ENCODE data around the gene FASTK.

FASTK gene

GRCh38 chr7:151123158-151123821, 42.7 kb upstream of the FASTK start:
- TF ChIP-seq CTCF (IDR thresholded peaks at IDR 0.05; ENCODE audit: control insufficient read depth, insufficient read depth, low read depth, low read length, missing control alignments): no peak
- no peak for DNase-seq (ENCODE audit: low read depth)
- H3K4me3 ChIP-seq (ENCODE audit: control insufficient read depth, low read depth, low read length): no peak overlapping the region

DNA sequence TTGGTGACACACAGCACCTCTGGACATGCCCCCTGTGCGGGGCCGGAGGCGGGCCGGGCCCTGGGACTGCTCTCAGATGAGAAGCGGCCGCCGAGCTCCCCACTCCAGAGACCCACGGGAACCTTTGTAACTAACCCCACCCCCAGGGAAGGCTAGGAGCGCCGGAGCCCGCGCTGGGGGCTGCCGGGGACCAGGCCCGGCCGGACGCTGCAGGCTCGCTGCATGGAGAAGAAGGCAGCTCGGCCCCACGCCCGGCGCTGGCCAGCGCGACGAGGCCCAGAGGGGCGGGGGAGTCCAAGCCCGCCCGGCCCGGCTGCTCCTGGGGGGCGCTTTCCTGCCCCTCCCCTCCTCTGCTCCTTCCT, 42.2 kb upstream of the FASTK start:
- no peak for TF ChIP-seq CTCF (IDR thresholded peaks at IDR 0.05; ENCODE audit: control insufficient read depth, insufficient read depth, low read depth, low read length, missing control alignments)
- DNase-seq (ENCODE audit: low read depth): no peak
- H3K4me3 ChIP-seq (ENCODE audit: control insufficient read depth, low read depth, low read length): no peak overlapping the region

DNA sequence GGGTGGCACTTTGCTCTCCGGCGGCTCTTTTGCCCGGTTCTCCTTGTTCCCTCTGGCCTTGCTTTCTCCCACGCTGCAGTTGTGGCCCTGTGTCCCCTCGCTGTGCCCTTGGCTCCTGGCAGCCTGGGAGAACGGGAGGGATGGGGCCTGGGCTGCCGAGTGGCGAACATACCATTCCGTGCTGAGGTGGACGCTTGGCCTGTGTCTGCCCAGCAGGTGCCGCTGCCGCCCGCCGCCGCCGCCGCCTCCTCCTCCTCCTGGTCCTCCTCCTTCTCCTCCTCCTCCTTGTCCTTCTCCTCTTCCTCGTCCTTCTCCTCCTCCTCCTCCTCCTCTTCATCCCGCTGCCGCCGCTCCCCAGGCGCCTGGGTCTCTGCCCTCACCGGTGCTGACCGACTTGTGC, 41.7 kb upstream of the FASTK start:
- no peak for TF ChIP-seq CTCF (IDR thresholded peaks at IDR 0.05; ENCODE audit: control insufficient read depth, insufficient read depth, low read depth, low read length, missing control alignments)
- no peak overlapping the region for H3K4me3 ChIP-seq (ENCODE audit: control insufficient read depth, low read depth, low read length)
- DNase-seq (ENCODE audit: low read depth): no peak

GRCh38 chr7:151121380-151122170, 41.0 kb upstream of the FASTK start:
- H3K4me3 ChIP-seq (ENCODE audit: control insufficient read depth, low read depth, low read length): no peak overlapping the region
- DNase-seq (ENCODE audit: low read depth): no peak
- no peak for TF ChIP-seq CTCF (IDR thresholded peaks at IDR 0.05; ENCODE audit: control insufficient read depth, insufficient read depth, low read depth, low read length, missing control alignments)

DNA sequence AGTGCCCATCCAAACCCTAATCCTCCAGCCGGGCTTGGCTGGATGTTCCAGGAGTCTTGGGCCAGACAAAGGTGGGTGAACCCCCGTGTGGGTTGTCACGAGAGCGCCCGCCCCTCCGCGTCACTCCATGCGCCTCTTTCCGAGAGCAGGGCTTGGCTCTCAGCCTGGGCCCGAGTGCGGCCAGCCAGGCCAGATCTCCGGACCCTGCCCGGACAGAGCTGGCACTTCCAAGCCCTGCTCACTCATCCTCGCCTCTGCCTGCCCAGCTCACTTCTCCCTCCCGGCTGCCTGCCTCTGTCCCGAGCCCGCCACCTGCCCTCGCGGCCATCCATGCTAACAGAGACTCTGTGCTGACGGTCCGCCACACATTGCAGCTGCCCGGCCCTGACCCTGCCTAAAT, 40.3 kb upstream of the FASTK start:
- TF ChIP-seq CTCF (IDR thresholded peaks at IDR 0.05; ENCODE audit: control insufficient read depth, insufficient read depth, low read depth, low read length, missing control alignments): no peak
- DNase-seq (ENCODE audit: low read depth): no peak
- no peak overlapping the region for H3K4me3 ChIP-seq (ENCODE audit: control insufficient read depth, low read depth, low read length)

- TF ChIP-seq CTCF (IDR thresholded peaks at IDR 0.05; ENCODE audit: control insufficient read depth, insufficient read depth, low read depth, low read length, missing control alignments): no peak
- no peak for DNase-seq (ENCODE audit: low read depth)
Measured at GRCh38 chr7:151119902-151120301, 39.3 kb upstream of the FASTK start.

More at GRCh38 chr7:151119902-151120301, 39.3 kb upstream of the FASTK start:
- H3K4me3 ChIP-seq (ENCODE audit: control insufficient read depth, low read depth, low read length): no peak overlapping the region
